ENCODE measurements around the gene HOXB1. TPM values are rescaled to one million over a fixed set of nuclear protein-coding genes. Genes with fewer than 3 reads are reported as not detected.
A peak's percentile ranks its signal among the peaks of the same experiment; 100 is the strongest.

Gene HOXB1
- total and polyA plus RNA-seq, 2 of the 13 experiments (the other 11 are each of a cell fraction or from before 2014, with no cell fraction given), result not detected

DNA sequence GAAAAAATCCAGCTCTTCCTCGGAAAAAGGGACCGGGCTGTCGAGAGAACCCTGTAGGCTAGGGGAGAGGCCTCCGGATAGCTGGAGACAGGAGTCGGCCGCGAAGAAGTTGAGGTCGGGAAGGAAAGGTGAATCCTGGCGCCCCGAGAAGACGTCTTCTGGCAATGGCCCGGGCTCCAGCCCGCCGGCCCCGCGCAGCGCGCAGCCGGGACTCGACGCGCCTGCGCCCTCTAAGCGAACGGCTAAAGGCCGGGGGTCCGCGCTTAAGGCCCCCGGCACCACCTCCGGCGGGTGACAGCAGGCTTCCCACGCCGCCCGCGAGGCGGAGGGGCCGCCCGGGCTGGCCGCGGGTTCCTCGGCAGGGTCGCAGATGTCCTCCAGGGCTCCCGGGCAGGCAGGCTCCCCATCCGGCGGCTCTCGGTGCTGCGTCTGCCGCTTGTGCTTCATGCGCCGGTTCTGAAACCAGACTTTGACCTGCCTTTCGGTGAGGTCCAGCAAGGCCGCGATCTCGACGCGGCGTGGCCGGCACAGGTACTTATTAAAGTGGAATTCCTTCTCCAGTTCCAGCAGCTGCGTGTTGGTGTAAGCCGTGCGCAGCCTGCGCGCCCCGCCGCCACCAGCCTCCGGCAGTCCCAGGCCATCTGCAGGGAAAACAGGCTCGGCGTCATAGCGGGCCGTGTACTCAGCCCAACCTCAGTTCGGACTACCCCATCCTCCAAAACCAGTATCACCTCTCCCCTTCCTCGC is 12.5 kb upstream of the HOXB1 start (continued):
- no peak for TF ChIP-seq ZNF781 (CRISPR knock-in tag; IDR thresholded peaks at IDR 0.05; ENCODE audit: borderline replicate concordance, not compliant biosample characterization)
- TF ChIP-seq, protein P1, sequence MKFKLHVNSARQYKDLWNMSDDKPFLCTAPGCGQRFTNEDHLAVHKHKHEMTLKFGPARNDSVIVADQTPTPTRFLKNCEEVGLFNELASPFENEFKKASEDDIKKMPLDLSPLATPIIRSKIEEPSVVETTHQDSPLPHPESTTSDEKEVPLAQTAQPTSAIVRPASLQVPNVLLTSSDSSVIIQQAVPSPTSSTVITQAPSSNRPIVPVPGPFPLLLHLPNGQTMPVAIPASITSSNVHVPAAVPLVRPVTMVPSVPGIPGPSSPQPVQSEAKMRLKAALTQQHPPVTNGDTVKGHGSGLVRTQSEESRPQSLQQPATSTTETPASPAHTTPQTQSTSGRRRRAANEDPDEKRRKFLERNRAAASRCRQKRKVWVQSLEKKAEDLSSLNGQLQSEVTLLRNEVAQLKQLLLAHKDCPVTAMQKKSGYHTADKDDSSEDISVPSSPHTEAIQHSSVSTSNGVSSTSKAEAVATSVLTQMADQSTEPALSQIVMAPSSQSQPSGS (CRISPR knock-in tag; IDR thresholded peaks at IDR 0.05), result no peak
- TF ChIP-seq, protein P2, sequence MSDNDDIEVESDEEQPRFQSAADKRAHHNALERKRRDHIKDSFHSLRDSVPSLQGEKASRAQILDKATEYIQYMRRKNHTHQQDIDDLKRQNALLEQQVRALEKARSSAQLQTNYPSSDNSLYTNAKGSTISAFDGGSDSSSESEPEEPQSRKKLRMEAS (IDR thresholded peaks at IDR 0.05), result 0 out of 2 replicates have a peak, but pooled peaks have one; percentile 24
- TF ChIP-seq, protein P3, sequence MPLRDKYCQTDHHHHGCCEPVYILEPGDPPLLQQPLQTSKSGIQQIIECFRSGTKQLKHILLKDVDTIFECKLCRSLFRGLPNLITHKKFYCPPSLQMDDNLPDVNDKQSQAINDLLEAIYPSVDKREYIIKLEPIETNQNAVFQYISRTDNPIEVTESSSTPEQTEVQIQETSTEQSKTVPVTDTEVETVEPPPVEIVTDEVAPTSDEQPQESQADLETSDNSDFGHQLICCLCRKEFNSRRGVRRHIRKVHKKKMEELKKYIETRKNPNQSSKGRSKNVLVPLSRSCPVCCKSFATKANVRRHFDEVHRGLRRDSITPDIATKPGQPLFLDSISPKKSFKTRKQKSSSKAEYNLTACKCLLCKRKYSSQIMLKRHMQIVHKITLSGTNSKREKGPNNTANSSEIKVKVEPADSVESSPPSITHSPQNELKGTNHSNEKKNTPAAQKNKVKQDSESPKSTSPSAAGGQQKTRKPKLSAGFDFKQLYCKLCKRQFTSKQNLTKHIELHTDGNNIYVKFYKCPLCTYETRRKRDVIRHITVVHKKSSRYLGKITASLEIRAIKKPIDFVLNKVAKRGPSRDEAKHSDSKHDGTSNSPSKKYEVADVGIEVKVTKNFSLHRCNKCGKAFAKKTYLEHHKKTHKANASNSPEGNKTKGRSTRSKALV (CRISPR knock-in tag; IDR thresholded peaks at IDR 0.05), result 0 out of 2 replicates have a peak, but pooled peaks have one; percentile 47
- no peak for TF ChIP-seq CCAR2 (optimal IDR thresholded peaks at IDR 0.05; ENCODE audit: low read depth, low read length)
- TF ChIP-seq HIVEP1 (CRISPR knock-in tag; IDR thresholded peaks at IDR 0.05), result no peak
- no peak for TF ChIP-seq HNRNPK (IDR thresholded peaks at IDR 0.05; ENCODE audit: low read depth, low read length, poor library complexity, severe bottlenecking)
- TF ChIP-seq HNF4G (IDR thresholded peaks at IDR 0.05; ENCODE audit: borderline replicate concordance, low read depth, low read length), result peak; percentile 22; the same call in 1 of the 2 replicates
- no peak for TF ChIP-seq HNF4G (CRISPR knock-in tag; IDR thresholded peaks at IDR 0.05; ENCODE audit: borderline replicate concordance, low read depth)
- TF ChIP-seq XRCC5 (optimal IDR thresholded peaks at IDR 0.05; ENCODE audit: low read length), result no peak
- TF ChIP-seq, protein P4, sequence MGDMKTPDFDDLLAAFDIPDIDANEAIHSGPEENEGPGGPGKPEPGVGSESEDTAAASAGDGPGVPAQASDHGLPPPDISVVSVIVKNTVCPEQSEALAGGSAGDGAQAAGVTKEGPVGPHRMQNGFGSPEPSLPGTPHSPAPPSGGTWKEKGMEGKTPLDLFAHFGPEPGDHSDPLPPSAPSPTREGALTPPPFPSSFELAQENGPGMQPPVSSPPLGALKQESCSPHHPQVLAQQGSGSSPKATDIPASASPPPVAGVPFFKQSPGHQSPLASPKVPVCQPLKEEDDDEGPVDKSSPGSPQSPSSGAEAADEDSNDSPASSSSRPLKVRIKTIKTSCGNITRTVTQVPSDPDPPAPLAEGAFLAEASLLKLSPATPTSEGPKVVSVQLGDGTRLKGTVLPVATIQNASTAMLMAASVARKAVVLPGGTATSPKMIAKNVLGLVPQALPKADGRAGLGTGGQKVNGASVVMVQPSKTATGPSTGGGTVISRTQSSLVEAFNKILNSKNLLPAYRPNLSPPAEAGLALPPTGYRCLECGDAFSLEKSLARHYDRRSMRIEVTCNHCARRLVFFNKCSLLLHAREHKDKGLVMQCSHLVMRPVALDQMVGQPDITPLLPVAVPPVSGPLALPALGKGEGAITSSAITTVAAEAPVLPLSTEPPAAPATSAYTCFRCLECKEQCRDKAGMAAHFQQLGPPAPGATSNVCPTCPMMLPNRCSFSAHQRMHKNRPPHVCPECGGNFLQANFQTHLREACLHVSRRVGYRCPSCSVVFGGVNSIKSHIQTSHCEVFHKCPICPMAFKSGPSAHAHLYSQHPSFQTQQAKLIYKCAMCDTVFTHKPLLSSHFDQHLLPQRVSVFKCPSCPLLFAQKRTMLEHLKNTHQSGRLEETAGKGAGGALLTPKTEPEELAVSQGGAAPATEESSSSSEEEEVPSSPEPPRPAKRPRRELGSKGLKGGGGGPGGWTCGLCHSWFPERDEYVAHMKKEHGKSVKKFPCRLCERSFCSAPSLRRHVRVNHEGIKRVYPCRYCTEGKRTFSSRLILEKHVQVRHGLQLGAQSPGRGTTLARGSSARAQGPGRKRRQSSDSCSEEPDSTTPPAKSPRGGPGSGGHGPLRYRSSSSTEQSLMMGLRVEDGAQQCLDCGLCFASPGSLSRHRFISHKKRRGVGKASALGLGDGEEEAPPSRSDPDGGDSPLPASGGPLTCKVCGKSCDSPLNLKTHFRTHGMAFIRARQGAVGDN (CRISPR knock-in tag; IDR thresholded peaks at IDR 0.05), result peak; percentile 46
- no peak for TF ChIP-seq ZNF264 (CRISPR knock-in tag; IDR thresholded peaks at IDR 0.05)
- no peak for TF ChIP-seq HOXA9 (CRISPR knock-in tag; IDR thresholded peaks at IDR 0.05; ENCODE audit: borderline replicate concordance)
- no peak for TF ChIP-seq ZNF17 (CRISPR knock-in tag; IDR thresholded peaks at IDR 0.05)
- TF ChIP-seq NR3C1 (CRISPR knock-in tag; IDR thresholded peaks at IDR 0.05), result no peak
- TF ChIP-seq ZNF34 (CRISPR knock-in tag; IDR thresholded peaks at IDR 0.05; ENCODE audit: borderline replicate concordance), result no peak
- no peak for TF ChIP-seq TGIF2 (CRISPR knock-in tag; IDR thresholded peaks at IDR 0.05)
- TF ChIP-seq KDM6A (CRISPR knock-in tag; IDR thresholded peaks at IDR 0.05; ENCODE audit: low read depth), result no peak
- TF ChIP-seq SRF (IDR thresholded peaks at IDR 0.05; ENCODE audit: low read depth, low read length), result no peak
- TF ChIP-seq EZH2 (conservative IDR thresholded peaks at IDR 0.05; ENCODE audit: low read depth, low read length), result peak; percentile 83; the same call in 1 of the 2 replicates
- no peak for TF ChIP-seq ATF7-NPFF (CRISPR knock-in tag; IDR thresholded peaks at IDR 0.05; ENCODE audit: low read depth)
- no peak for TF ChIP-seq RNF2 (conservative IDR thresholded peaks at IDR 0.05; ENCODE audit: low read depth)
- no peak for TF ChIP-seq ZNF136 (CRISPR knock-in tag; IDR thresholded peaks at IDR 0.05; ENCODE audit: low read depth)
